Measurements from ENCODE around the gene LGI2.
"Not testable (repeated sequence)": the region's sequence is repeated elsewhere in the genome, so short reads cannot be mapped to it uniquely, and the experiment has no call there.

The LGI2 gene

GRCh38 chr4:25043548-25043947 is 12.8 kb upstream of the LGI2 start:
- no peak for DNase-seq

- DNase-seq, result no peak
Measured at GRCh38 chr4:25033526-25033925, 2.8 kb upstream of the LGI2 start.

- no peak for DNase-seq
Measured at GRCh38 chr4:25032126-25032525, 1.4 kb upstream of the LGI2 start.

- DNase-seq, result no peak
Measured at GRCh38 chr4:25031077-25031621, 403 bp upstream of the LGI2 start.

GRCh38 chr4:25029479-25030276 is 1.1 kb downstream of the LGI2 start:
- no peak for DNase-seq

- no peak for DNase-seq
Measured at GRCh38 chr4:25028851-25029250, 1.9 kb downstream of the LGI2 start.

- no peak for DNase-seq
Measured at GRCh38 chr4:25022766-25023165, 8.0 kb downstream of the LGI2 start.

GRCh38 chr4:25021216-25021615 is 9.5 kb downstream of the LGI2 start:
- DNase-seq, result no peak

GRCh38 chr4:25020236-25020635 is 10.5 kb downstream of the LGI2 start:
- DNase-seq, result no peak

GRCh38 chr4:25019501-25019900 is 11.2 kb downstream of the LGI2 start:
- DNase-seq, result no peak

GRCh38 chr4:25015012-25015411 is 15.7 kb downstream of the LGI2 start:
- DNase-seq, result no peak

- not testable (repeated sequence) for DNase-seq
Measured at GRCh38 chr4:25014662-25014983, 16.1 kb downstream of the LGI2 start.

- DNase-seq, result no peak
Measured at GRCh38 chr4:25013756-25014661, 16.7 kb downstream of the LGI2 start.

GRCh38 chr4:25012655-25013054 is 18.1 kb downstream of the LGI2 start:
- DNase-seq, result no peak

GRCh38 chr4:25011135-25011866 is 19.4 kb downstream of the LGI2 start:
- no peak for DNase-seq

GRCh38 chr4:25007598-25007997 is 23.1 kb downstream of the LGI2 start:
- DNase-seq, result no peak

GRCh38 chr4:25002681-25003080 is 28.1 kb downstream of the LGI2 start:
- DNase-seq, result no peak

GRCh38 chr4:25001509-25001908 is 29.2 kb downstream of the LGI2 start:
- no peak for DNase-seq

- DNase-seq, result no peak
Measured at GRCh38 chr4:25000639-25001038, 30.1 kb downstream of the LGI2 start.

GRCh38 chr4:24999392-25000089 is 31.2 kb downstream of the LGI2 start:
- no peak for DNase-seq

GRCh38 chr4:24995346-24995919 is 35.3 kb downstream of the LGI2 start:
- DNase-seq, result no peak

- no peak for DNase-seq
Measured at GRCh38 chr4:24993551-24994080, 37.1 kb downstream of the LGI2 start.

All from cortex of kidney (tissue), 1 donor.